Hematopoietic multipotent progenitor cell treated with erythropoietin and hydrocortisone succinate and interleukin-3 and kit ligand, for 6 days (in vitro differentiated cells): ENCODE data around the gene MSRB2.
A peak's percentile ranks its signal among the peaks of the same experiment; 100 is the strongest.

Experiments
- DNase-seq: peaks from one replicate; pipeline ENCODE4 v3.0.0-alpha.2; 2015

Gene MSRB2

DNA sequence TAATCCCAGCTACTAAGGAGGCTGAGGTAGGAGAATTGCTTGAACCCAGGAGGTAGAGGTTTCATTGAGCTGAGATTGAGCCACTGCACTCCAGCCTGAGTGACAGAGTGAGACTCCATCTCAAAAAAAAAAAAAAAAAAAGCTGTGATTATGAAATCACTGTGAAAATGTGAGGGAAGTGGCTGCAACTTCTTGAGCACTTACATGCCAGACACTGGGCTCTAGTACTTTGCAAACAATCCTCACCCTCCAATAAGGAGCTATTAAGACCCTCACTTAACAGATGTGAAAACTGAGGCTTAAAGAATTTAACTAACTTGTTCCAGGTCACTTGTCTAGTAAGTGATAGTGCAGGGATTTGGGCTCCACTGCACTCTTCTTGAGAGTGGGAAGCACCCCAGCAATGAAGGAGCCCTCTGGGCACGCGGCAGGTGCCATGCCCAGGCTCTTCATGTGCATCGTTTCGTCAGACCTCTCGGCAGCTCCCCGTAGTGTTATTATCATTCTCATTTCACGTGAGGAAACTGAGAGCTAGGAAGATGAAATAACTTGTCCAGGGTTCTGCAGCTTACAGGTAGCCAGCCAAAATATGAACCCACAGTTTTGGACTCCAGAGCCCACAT lies 19.0 kb downstream of the MSRB2 start:
- DNase-seq: no peak

DNA sequence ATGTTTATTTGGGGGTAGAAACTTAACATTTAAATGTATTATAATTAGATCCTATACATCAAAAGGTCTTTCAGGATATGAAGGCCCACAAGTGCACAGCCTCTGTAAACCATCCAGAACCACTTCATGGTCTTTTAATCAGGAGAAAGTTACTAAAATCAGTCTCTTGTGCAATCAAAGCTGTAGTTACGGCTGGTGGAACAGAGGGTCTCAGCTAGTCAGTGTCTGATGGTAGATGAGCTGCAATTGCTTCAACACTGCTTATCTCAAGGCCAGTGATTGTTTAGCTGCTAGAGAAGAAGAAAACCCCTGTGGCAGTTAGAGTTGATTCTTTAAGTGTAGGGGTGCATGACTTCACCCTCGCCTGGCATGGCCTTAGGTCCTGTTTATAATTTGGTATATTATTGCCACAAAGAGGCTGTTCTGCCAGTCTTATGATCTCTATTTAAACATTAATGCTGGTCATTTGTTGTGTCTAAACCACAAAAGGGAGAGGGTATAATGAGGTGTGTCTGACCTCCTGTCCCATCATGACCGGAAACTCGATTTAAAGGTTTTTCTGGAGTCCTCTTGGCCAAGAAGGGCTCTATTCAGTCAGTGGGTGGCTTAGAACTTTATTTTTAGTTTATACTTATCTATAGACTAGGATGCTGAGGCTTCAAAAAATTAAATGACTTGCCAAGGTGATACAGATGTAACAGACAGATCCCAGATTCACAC lies 21.3 kb downstream of the MSRB2 start:
- DNase-seq: no peak

DNA sequence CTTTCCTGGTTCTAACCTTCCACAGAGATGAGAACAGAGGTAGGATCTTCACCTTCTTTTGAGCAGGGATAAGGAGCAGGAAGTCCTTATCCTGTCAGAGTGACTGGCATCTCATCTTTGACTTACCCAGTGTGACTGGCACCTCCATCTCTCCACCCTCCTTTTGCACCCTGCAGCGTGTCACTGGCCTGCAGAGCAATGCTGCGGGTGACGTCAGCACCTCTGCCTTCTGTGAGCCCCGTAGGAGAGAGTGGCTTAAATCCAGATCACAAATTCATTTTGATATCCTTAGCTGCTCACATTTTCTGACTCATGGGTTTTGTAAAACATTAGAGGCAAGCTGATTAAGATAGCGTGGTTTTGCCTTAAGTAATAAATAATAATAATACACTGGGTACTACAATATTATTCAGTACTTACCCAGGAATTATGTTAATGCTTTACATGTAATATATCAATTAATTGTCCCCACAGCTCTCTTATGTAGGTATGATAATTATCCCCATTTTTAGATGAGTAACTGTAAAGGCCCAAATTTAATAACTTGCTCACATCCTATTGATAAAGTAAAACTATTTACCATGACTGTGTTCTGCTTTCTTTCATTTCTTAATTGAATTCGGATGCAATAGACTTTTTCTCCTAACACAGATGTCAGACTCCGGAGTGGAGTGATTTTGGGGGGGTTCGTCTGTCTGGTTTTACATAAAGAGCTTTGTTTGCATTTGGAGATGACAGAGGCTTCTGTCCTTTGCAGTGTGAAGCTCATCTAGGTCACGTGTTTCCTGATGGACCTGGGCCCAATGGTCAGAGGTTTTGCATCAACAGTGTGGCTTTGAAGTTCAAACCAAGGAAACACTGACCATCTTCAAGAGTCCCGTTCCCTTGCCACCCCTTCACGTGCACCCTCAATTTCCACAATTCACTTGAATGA lies 24.9 kb downstream of the MSRB2 start:
- DNase-seq: no peak

DNA sequence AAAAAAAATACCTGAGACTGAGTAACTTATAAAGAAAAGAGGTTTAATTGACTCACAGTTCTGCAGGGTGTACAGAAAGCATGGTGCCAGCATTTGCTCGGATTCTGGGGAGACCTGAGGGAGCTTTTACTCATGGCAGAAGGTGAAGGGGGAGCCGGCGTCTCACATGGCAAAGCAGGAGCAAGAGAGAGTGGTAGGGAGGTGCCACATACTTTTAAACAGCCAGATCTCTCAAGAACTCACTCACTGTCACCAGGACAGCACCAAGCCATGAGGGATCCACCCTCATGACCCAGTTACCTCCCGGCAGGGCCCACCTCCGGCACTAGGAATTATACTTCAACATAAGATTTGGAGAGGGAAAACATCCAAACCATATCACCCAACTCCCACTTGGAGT lies 25.8 kb downstream of the MSRB2 start:
- DNase-seq: no peak

DNA sequence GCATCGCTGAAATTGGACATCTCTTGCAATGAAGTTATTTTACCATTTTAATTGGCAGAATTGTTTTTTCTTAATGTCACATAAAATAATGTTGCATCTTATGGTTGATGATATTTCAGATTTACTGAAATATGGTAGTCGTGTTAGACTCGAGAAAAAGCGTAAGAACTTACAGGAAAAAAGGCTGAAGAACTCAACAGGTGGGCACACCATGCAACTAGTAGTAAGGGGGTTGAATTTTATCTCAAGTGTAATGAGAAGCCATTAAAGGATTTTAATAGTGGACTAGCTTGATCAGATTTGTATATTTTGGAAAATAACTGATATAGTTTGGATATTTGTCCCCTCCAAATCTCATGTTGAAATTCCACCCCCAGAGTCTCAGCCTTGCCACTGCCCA lies 41.1 kb downstream of the MSRB2 start:
- DNase-seq: no peak

DNA sequence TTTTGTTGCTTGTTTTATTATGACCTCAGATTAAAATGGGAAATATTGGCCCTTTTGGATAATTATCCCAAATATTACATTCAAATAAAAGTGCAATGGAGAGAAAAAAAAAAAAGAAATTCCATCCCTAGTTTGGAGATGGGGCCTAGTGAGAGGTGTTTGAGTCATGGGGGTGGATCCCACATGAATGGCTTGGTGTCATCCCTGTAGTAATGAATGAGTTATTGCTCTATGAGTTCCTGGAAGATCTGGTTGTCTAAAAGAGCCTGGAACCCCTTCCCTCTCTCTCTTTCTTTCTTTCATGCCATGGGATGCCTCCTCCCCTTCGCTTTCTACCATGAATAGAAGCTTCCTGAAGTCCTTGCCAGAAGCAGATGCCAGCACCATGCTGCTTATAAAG lies 44.3 kb downstream of the MSRB2 start:
- DNase-seq: no peak

DNA sequence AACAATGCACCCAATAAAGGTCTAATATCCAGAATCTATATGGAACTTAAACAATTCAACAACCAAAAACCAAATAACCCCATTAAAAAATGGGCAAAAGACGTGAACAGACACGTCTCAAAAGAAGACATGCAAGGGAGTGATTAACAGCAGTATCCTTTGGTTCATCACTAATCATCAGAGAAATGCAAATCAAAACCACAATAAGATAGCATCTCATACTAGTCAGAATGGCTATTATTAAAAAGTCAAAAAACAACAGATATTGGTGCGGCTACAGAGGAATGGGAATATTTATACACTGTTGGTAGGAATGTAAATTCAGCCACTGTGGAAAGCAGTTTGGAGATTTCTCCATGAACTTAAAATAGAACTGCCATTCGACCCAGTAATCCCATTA lies 46.6 kb downstream of the MSRB2 start:
- no peak for DNase-seq

DNA sequence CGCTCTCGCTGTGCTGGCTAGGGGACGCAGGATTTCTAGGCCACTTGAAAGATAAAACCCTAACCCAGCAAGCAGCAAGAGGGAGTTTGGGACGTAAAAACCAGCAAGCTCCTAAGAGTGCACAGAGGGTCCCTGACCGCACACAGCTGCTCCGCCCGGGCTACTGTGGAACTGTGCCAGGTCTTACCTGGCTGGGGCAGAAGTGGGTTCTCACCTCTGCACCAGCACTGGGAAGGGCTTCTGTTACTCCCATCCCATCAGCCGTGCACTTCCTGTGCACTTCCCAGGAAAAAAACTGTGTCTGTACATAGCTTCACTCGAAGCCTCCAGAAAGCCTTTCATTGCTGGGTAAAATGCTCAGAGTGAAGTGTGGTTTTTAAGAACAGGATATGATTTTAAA lies 50.9 kb downstream of the MSRB2 start:
- DNase-seq: no peak

DNA sequence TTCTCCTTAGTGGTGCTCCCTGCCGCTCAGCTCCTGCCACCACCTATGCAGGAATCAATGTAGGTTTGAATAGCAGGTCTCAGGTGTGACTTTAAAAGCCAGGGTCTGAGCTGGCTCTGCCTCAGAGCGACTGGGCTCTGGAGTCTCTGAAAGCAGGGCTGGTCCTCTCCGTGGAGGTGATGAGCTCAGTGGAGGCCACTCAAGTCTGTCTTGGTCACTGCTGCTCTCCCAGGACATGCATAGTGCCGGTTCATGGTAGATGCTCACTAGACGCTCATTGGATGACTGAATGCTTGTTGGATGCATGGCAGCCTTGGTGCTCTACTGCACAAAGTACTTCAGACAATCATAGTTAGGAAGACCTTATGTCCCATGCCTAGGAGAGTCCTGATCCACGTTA lies 51.7 kb downstream of the MSRB2 start:
- no peak for DNase-seq

DNA sequence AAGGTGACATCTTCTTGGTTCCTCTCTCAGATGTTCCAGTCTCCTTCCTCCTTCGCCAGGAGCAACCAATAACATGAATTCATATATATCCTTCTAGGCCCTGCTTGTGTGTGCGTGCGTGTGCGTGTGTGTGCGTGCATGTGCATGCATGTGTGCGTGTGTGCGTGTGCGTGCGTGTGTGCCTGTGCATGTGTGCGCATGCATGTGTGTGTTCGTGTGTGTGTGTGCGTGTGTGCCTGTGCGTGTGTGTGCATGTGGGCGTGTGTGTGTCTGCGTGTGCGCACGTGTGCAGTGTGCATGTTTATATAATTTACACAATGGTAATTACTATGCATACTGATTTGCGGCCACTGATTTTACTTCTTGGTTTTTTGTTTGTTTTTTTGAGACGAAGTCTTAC lies 52.8 kb downstream of the MSRB2 start:
- no peak for DNase-seq

DNA sequence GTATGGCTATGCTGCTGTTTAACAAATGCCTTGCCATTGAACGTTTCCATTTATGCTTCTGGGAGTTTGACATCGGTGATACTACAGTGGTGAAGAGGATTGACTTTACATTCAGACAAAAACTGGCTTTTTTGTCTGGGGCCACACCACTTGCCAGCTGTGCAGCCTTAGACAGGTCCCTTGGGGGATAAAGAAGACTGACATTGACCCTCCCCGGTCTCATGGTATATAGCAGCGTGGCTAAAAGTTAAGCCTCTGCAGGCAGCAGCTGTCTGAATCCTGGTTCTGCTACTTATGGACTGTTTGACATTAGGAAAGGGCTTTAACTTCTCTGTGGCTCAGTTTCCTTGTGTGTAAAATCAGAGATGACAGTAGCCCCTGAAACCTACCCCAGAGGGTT lies 54.7 kb downstream of the MSRB2 start:
- no peak for DNase-seq

DNA sequence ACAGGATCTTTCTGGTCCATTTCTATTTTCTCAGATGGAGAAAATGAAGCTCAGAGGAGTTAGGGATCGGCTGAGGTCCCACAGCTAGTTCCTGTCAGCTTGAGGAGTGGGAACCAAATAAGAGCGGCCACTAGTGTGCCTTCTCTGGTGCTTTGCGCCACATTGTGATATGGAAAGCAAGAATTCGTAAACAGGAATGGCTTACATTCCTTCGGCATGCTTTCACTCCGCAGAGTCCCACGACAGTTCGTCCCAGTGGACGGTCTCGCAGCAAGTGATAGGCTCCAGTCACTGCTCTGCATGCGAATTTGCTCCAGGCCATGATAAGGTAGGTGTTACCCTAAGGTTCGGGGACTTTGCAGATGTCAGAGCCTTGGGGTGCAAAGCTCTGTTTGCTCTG lies 55.2 kb downstream of the MSRB2 start:
- no peak for DNase-seq

DNA sequence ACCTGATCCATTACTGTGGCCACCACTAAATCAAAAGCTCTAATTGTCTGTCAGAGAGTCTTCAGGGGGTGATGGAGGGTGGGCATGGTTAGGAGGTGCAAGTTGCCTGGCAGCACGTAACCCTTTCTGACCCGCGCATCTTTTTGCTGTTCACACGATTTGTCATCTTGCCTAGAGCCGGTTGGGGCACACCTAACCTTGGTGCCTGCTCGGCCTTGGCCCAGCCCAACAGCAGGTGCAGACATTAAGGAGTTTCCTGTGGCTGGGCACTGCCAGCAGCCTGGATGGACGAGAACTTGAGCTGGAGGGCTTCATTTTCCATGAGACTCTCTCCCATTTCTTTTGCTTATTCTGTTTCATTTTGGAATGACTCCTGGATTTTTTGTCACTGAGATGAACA lies 55.7 kb downstream of the MSRB2 start:
- DNase-seq: no peak

DNA sequence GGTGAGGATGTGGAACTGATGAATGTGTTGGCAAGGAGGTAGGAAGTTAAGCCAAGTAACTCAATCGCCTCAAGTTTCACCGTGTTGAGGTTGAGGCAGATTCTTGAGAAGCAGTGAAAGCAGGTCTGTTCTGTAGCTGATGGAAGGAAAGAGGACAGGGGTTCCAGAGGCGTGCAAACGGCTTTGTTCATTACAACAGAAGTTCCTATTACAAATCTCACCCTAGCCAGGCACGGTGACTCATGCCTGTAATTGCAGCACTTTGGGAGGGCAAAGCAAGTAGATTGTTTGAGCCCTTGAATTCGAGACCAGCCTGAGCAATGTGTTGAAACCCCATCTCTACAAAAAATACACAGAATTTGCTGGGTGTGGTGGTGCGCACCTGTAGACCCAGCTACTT lies 59.8 kb downstream of the MSRB2 start:
- DNase-seq: no peak

DNA sequence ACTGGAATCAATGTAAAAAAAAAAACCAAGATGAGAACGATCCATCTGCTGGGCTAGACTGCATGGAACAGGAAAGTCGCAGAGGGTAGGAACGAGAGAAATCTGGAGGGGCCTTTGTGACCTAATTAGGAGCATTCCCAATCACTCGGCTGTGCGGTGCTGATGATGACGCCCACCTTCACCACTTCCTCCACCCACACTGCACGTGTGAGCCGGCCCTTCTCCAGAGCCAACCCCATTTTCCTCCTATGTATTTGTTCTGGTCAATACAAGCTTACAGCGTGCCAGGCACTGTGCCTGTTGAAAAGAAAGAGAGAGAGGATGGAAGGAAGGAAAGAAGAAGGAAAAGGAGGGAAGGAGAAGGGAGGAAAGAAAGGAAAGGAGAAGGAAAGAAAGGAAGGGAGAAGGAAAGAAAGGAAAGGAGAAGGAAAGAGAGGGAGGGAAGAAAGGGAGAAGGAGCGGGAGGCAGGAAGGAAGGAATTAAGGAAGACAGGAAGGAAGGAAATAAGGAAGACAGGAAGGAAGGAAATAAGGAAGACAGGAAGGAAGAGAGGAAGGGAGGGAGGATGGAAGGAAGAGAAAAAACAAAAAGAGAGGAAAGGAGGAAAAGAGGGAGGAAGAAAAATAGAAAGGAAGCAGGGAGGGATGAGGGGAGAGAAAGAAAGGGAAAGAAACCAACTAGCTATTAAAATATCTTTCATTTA lies 61.2 kb downstream of the MSRB2 start:
- DNase-seq: no peak

DNA sequence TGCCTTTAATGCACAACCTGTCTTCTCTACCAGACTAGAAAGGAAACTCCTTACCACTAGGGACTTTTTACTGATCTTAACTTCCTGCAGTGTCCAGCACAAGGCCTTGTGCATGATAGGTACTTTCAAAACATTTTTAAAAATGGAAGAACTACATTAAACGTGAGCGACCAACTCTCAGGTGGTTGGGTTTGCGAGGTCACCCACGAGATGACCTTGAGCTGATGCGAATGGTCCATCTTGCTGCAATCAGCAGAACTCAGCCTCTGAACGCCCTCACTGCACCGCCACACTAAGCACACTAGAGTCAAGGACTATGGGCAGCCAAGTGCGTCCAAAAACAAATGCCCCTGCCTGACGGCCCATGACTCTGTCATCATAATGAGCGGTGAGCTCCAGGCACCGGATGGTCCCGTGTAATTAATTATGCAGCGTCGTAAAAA lies 61.9 kb downstream of the MSRB2 start:
- no peak for DNase-seq

DNA sequence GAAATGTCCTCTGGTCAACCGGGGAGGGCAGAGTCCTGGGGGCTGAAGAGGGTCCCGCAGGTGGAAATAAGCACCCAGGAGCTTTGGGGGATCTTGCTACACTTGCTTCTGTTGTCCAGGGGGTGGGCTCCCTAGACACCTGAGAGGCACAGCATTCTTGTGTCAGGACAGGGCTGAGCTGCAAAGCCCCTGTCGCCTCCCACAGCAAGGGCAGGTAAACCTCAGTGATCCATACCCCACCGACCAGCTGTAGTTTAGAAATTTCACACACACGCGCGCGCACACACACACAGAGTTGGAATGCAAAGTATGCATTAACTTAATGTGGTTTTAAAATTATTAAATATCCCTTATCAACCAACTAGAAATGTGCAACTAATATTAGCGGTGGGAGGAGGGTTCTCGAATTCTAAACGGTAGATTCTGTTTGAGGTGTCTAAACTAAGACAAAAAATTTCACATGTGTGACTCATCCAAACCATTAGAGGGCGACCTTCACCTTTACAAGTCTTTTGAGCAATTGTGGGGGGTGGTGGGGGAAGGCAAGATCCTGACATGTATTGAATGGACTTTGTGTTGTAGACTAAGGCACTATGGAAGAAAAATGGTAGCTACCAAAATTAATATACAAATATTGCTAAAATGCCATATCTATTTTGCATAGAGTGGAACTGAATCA lies 62.5 kb downstream of the MSRB2 start:
- peak; percentile 73 for DNase-seq

DNA sequence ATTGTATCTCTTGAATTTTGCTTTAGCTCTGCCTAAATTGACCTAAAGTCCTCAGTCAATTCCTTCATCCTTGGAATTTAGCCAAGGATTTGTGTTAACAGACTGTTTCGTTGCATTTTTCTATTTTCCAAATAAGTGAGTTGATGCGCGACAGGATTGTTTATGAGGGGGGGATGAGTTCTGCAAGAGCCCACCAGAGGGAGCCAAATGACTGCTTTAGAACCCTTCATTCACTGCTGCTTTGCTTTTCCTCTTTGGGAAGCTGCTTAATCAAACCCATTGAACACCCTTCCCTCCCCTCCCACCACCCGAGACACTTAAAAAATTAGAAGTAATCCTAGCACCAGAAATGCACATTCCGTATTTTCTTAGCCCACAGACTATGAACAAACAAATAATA lies 63.0 kb downstream of the MSRB2 start:
- peak; percentile 83 for DNase-seq

DNA sequence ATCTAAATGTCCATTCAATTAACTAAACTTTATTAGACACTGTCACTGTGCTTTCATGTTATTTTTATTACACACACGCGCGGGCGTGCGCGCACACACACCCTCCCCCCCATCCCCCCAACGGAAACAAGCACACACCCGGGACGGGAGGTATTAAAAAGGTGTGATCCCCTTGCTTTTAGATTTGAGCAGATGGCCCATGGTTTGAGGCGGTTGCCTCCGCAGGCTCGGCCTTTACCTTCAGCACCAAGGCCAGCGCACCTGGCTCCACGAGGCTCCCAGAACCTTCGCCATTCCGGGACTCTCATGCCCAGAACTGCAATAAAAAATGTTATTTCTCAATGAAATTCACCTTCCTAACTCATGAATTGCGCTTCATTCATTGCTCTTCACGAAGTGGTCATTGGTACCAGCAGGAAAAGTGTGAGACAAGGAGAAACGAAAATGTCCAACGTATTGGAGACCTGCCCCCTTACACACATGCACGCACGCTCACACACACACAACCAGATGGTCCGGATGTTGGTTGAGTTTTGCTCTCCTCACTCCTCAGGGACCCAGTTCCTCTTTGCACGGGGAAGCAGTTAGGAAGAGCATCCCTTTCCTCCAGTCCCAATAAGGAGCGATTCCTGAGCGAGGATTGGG lies 76.0 kb downstream of the MSRB2 start:
- DNase-seq: peak; percentile 65
